ENCODE results near the gene TYSND1.
A peak's percentile ranks its signal among the peaks of the same experiment; 100 is the strongest.
"Not testable (repeated sequence)": the region's sequence is repeated elsewhere in the genome, so short reads cannot be mapped to it uniquely, and the experiment has no call there.

TYSND1 gene

GRCh38 chr10:70176441-70176840 is 29.9 kb upstream of the TYSND1 start:
- no peaks in the 10 kb centered on the region for H3K4me1 ChIP-seq (ENCODE audit: insufficient read depth, low read length)
- H3K9me3 ChIP-seq (ENCODE audit: control insufficient read depth, insufficient read depth, low read length) = 0 out of 2 replicates have a peak, but pooled peaks cover 5% of the 10 kb centered on the region

DNA sequence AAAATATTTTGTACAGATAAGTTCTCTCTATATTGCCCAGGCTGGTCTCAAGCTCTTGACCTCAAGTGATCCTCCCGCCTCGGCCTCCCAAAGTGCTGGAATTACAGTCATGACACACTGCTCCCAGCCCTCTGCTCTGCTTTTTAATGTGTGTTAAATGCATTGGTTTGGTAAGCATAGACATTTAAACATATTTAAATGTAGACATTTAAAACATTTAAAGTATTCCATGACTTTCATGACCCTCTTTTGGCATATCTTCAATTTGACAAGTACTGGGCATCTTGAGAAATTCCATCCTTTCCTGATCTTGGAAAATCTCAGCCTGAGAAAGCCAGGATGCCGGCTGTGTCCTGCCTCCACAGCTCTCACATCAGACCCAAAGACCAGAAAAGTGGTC is 29.0 kb upstream of the TYSND1 start:
- H3K36me3 ChIP-seq (ENCODE audit: insufficient read depth, low read length) = no peaks in the 10 kb centered on the region
- no peak overlapping the region for H3K9ac ChIP-seq (ENCODE audit: low read depth, low read length)
- no peaks in the 10 kb centered on the region for H3K4me1 ChIP-seq (ENCODE audit: insufficient read depth, low read length)

More at GRCh38 chr10:70176441-70176840, 29.9 kb upstream of the TYSND1 start:
- no peak overlapping the region for H3K9ac ChIP-seq (ENCODE audit: low read depth, low read length)
- no peaks in the 10 kb centered on the region for H3K36me3 ChIP-seq (ENCODE audit: insufficient read depth, low read length)

DNA sequence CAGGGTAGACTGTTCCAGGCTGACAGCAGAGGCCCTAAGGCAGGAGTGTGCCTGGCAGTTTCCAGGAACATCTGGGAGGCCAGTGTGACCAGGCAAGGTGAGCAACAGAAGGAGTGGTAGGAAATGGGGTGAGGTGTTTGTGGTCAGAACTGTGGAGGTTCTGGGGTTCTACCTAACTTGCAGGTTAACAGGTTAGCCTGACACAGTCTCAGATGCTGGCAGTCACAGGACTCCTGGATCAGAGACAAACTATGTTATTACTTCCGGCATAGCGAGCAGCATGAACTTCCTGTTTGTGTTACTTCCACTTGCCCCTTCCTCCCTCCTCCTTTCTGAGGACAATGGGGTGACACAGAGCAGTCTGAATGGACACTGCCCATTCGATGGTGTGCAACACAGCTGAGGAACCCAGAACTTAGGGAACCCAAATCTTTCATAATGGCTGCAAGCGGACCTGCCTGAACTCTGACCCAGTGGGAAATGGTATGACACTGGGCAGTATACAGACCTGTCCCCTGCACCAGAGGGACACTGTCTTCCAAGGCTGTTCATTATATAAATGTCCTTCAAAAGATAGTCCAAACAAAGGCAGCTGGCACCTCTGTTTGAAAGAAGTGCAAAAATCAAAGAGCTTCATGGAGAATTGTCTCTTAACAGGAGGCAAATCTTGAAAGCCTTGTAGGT is 27.7 kb upstream of the TYSND1 start:
- Histone ChIP-seq H3K36me3 (ENCODE audit: insufficient read depth, low read length) (no peaks in the 10 kb centered on the region), H3K9ac (ENCODE audit: low read depth, low read length) (no peak overlapping the region), H3K9me3 (ENCODE audit: control insufficient read depth, insufficient read depth, low read length) (no peaks in the 10 kb centered on the region), H3K4me1 (ENCODE audit: insufficient read depth, low read length) (no peaks in the 10 kb centered on the region)

More for the DNA sequence above, 29.0 kb upstream of the TYSND1 start:
- H3K9me3 ChIP-seq (ENCODE audit: control insufficient read depth, insufficient read depth, low read length) = 0 out of 2 replicates have a peak, but pooled peaks cover 5% of the 10 kb centered on the region

DNA sequence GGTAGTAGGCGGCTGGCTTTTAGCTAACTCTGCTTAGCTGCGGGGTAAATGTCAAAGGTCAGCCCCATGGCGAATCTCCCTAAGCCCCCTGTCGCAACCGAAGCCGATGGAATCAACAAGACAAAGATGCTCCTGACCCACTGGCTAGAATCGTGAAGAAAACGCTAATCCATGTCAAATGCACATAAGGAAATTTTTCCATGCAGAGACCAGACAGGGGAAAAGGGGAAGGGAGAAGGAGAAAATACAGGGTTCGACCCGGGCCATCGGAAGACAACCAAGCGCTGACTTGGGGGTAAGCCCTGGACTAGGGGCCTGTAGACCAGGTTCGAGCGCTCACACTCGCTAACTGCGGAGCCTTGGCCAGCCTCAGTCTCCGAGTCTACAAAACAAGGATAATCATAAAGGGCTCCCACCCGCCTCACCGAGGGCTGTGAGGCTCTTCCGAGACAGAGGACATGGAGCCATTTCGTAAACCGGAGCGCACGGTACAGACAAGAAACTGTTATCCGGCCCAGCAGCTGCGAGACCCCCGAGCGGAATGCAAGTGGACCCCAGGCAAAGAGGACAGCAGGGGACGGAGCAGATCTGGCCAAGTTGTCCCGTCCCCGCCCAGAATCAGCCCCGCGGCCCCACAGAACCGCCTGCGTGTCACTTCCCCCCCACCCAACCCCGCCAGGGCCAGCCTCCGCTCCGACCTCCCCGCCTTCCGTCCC is 23.3 kb upstream of the TYSND1 start:
- Histone ChIP-seq H3K9ac (ENCODE audit: low read depth, low read length) (peak overlapping the region; percentile 75), H3K36me3 (ENCODE audit: insufficient read depth, low read length) (no peaks in the 10 kb centered on the region; the same call in 1 of the 2 replicates), H3K4me1 (ENCODE audit: insufficient read depth, low read length) (no peaks in the 10 kb centered on the region)

GRCh38 chr10:70169011-70169410 is 22.5 kb upstream of the TYSND1 start:
- Histone ChIP-seq H3K9ac (ENCODE audit: low read depth, low read length) (peak overlapping the region; percentile 75), H3K4me1 (ENCODE audit: insufficient read depth, low read length) (no peaks in the 10 kb centered on the region), H3K36me3 (ENCODE audit: insufficient read depth, low read length) (no peaks in the 10 kb centered on the region; the same call in 1 of the 2 replicates), H3K9me3 (ENCODE audit: control insufficient read depth, insufficient read depth, low read length) (no peaks in the 10 kb centered on the region)

More for the DNA sequence above, 23.3 kb upstream of the TYSND1 start:
- H3K9me3 ChIP-seq (ENCODE audit: control insufficient read depth, insufficient read depth, low read length) = no peaks in the 10 kb centered on the region

DNA sequence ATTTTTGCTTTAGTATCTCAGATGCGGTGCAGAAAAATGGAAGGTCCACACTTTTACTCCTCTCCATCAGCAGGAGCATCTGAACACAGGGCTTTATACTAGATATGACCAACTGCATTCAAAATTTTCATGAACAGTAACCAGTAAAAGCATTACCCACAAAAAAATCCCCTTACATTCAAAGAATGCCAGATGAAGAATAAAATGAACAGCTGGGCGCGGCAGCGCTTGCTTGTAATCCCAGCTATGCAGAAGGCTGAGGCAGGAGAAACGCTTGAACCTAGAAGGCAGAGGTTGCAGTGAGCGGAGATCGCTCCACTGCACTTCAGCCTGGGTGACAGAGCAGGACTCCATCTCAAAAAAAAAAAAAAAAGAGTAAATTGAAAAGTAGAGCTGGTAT is 20.7 kb upstream of the TYSND1 start:
- no peak overlapping the region for H3K9ac ChIP-seq (ENCODE audit: low read depth, low read length)
- no peaks in the 10 kb centered on the region for H3K4me1 ChIP-seq (ENCODE audit: insufficient read depth, low read length)
- no peaks in the 10 kb centered on the region for H3K9me3 ChIP-seq (ENCODE audit: control insufficient read depth, insufficient read depth, low read length)
- no peaks in the 10 kb centered on the region; the same call in 1 of the 2 replicates for H3K36me3 ChIP-seq (ENCODE audit: insufficient read depth, low read length)

- Histone ChIP-seq H3K9ac (ENCODE audit: low read depth, low read length) (no peak overlapping the region), H3K9me3 (ENCODE audit: control insufficient read depth, insufficient read depth, low read length) (no peaks in the 10 kb centered on the region), H3K36me3 (ENCODE audit: insufficient read depth, low read length) (peaks cover 4% of the 10 kb centered on the region), H3K4me1 (ENCODE audit: insufficient read depth, low read length) (no peaks in the 10 kb centered on the region)
Observed at GRCh38 chr10:70166394-70166793, 19.9 kb upstream of the TYSND1 start.

GRCh38 chr10:70164163-70164562 is 17.7 kb upstream of the TYSND1 start:
- no peak overlapping the region for H3K9ac ChIP-seq (ENCODE audit: low read depth, low read length)
- no peaks in the 10 kb centered on the region for H3K4me1 ChIP-seq (ENCODE audit: insufficient read depth, low read length)
- H3K9me3 ChIP-seq (ENCODE audit: control insufficient read depth, insufficient read depth, low read length) = no peaks in the 10 kb centered on the region
- peaks cover 12% of the 10 kb centered on the region for H3K36me3 ChIP-seq (ENCODE audit: insufficient read depth, low read length)

DNA sequence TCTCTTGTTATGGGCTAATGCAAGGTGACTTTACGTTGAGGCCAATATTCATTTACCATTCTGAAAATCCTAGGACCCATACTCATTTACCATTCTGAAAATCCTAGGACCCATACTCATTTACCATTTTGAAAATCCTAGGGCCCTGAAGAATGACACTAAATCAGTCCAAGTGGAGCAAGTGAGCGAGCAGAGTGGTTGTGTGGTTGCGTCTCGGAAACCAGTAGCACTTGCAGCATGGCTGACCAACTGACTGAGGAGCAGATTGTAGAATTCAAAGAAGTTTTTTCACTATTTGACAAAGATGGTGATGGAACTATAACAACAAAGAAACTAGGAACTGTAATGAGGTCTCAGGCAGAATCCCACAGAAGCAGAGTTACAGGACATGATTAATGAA is 16.9 kb upstream of the TYSND1 start:
- no peaks in the 10 kb centered on the region for H3K4me1 ChIP-seq (ENCODE audit: insufficient read depth, low read length)
- H3K9me3 ChIP-seq (ENCODE audit: control insufficient read depth, insufficient read depth, low read length) = no peaks in the 10 kb centered on the region
- H3K36me3 ChIP-seq (ENCODE audit: insufficient read depth, low read length) = peaks cover 12% of the 10 kb centered on the region
- H3K9ac ChIP-seq (ENCODE audit: low read depth, low read length) = no peak overlapping the region

GRCh38 chr10:70162892-70163201 is 16.3 kb upstream of the TYSND1 start:
- no peaks in the 10 kb centered on the region for H3K9me3 ChIP-seq (ENCODE audit: control insufficient read depth, insufficient read depth, low read length)
- no peaks in the 10 kb centered on the region for H3K4me1 ChIP-seq (ENCODE audit: insufficient read depth, low read length)
- H3K36me3 ChIP-seq (ENCODE audit: insufficient read depth, low read length) = peaks cover 15% of the 10 kb centered on the region
- no peak overlapping the region for H3K9ac ChIP-seq (ENCODE audit: low read depth, low read length)

DNA sequence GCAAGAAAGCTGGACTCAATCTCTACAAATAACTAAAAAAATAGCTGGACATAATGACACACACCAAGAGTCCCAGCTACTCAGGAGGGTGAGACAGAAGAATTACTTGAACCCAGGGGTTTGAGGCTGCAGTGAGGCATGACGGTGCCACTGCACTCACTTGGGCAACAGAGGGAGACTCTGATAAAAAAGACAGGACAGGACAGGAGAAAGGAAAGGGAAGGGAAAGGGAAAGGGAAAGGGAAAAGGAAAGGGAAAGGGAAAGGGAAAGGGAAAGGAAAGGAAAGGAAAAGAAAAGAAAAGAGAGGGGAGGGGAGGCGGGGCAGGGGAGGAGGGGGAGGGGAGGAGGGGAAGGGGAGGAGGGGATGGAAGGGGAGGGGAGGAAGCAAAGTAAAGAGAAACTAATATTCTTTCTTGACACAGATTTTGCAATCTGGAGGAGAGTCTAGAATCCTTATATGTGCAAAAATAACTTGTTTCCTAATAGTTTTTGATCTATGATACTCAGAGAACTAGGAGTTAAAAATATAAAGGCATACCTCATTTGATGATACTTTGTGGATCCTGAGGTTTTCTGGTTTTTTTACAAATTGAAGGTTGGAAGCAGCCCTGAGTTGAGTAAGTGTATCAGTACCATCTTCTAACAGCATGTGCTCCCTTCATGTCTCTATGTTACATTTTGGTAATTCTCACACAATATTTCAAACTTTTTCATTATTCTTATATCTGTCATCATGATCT is 15.8 kb upstream of the TYSND1 start:
- no peaks in the 10 kb centered on the region for H3K9me3 ChIP-seq (ENCODE audit: control insufficient read depth, insufficient read depth, low read length)
- no peak overlapping the region for H3K9ac ChIP-seq (ENCODE audit: low read depth, low read length)
- H3K4me1 ChIP-seq (ENCODE audit: insufficient read depth, low read length) = no peaks in the 10 kb centered on the region
- H3K36me3 ChIP-seq (ENCODE audit: insufficient read depth, low read length) = peaks cover 19% of the 10 kb centered on the region

GRCh38 chr10:70160798-70161197 is 14.3 kb upstream of the TYSND1 start:
- Histone ChIP-seq H3K9me3 (ENCODE audit: control insufficient read depth, insufficient read depth, low read length) (no peaks in the 10 kb centered on the region), H3K36me3 (ENCODE audit: insufficient read depth, low read length) (peaks cover 19% of the 10 kb centered on the region), H3K4me1 (ENCODE audit: insufficient read depth, low read length) (peaks cover 3% of the 10 kb centered on the region), H3K9ac (ENCODE audit: low read depth, low read length) (no peak overlapping the region)

GRCh38 chr10:70159366-70159765 is 12.9 kb upstream of the TYSND1 start:
- H3K36me3 ChIP-seq (ENCODE audit: insufficient read depth, low read length) = peaks cover 25% of the 10 kb centered on the region
- not testable (repeated sequence) for H3K9me3 ChIP-seq (ENCODE audit: control insufficient read depth, insufficient read depth, low read length); H3K9ac ChIP-seq (ENCODE audit: low read depth, low read length)
- peaks cover 15% of the 10 kb centered on the region for H3K4me1 ChIP-seq (ENCODE audit: insufficient read depth, low read length)

GRCh38 chr10:70158113-70158512 is 11.6 kb upstream of the TYSND1 start:
- Histone ChIP-seq H3K4me1 (ENCODE audit: insufficient read depth, low read length) (peaks cover 15% of the 10 kb centered on the region), H3K9me3 (ENCODE audit: control insufficient read depth, insufficient read depth, low read length) (no peaks in the 10 kb centered on the region), H3K9ac (ENCODE audit: low read depth, low read length) (no peak overlapping the region), H3K36me3 (ENCODE audit: insufficient read depth, low read length) (peaks cover 29% of the 10 kb centered on the region)
